ENCODE results near the gene SLC22A25. TPM values are rescaled to one million over a fixed set of nuclear protein-coding genes. Genes with fewer than 3 reads are reported as not detected.

SLC22A25 gene
- total RNA-seq, 1 experiment from 2014 or later = not detected

GRCh38 chr11:63229815-63230214 lies 13.6 kb downstream of the SLC22A25 start:
- Mint-ChIP-seq H3K4me1 (ENCODE audit: insufficient read depth, unreplicated experiment) (no peaks in the 10 kb centered on the region), H3K4me3 (ENCODE audit: unreplicated experiment) (no peak overlapping the region), H3K27me3 (ENCODE audit: insufficient read depth, unreplicated experiment) (peaks cover 44% of the 10 kb centered on the region), H3K27ac (ENCODE audit: low read depth, unreplicated experiment) (no peak overlapping the region), H3K36me3 (ENCODE audit: insufficient read depth, unreplicated experiment) (no peaks in the 10 kb centered on the region), H3K9me3 (ENCODE audit: unreplicated experiment) (no peaks in the 10 kb centered on the region)
- TF ChIP-seq CTCF (IDR thresholded peaks at IDR 0.05; ENCODE audit: unreplicated experiment) = no peak
- BruUV-seq (replicated peaks) = no TSS peak
- ChIA-PET POLR2A (no interaction called here), CTCF (no interaction called here)
- no peak for DNase-seq (ENCODE audit: unreplicated experiment)
- intact Hi-C loops (cut with micrococcal nuclease) = no loop called here

- BruUV-seq (replicated peaks) = no TSS peak
- CTCF ChIA-PET = no interaction called here
- no peak overlapping the region for H3K27ac Mint-ChIP-seq (ENCODE audit: low read depth, unreplicated experiment)
- TF ChIP-seq CTCF (IDR thresholded peaks at IDR 0.05; ENCODE audit: unreplicated experiment) = no peak
- no peaks in the 10 kb centered on the region for H3K36me3 Mint-ChIP-seq (ENCODE audit: insufficient read depth, unreplicated experiment)
- POLR2A ChIA-PET = no interaction called here
- H3K27me3 Mint-ChIP-seq (ENCODE audit: insufficient read depth, unreplicated experiment) = peaks cover 50% of the 10 kb centered on the region
- H3K9me3 Mint-ChIP-seq (ENCODE audit: unreplicated experiment) = no peaks in the 10 kb centered on the region
- intact Hi-C loops (cut with micrococcal nuclease) = no loop called here
- DNase-seq (ENCODE audit: unreplicated experiment) = no peak
- no peak overlapping the region for H3K4me3 Mint-ChIP-seq (ENCODE audit: unreplicated experiment)
- H3K4me1 Mint-ChIP-seq (ENCODE audit: insufficient read depth, unreplicated experiment) = no peaks in the 10 kb centered on the region
These were observed 15.8 kb downstream of the SLC22A25 start for GRCh38 chr11:63227521-63228107.

GRCh38 chr11:63226488-63227114 lies 16.8 kb downstream of the SLC22A25 start:
- CTCF ChIA-PET = no interaction called here
- intact Hi-C loops (cut with micrococcal nuclease) = no loop called here
- BruUV-seq (replicated peaks) = no TSS peak
- no peaks in the 10 kb centered on the region for H3K9me3 Mint-ChIP-seq (ENCODE audit: unreplicated experiment)
- POLR2A ChIA-PET = no interaction called here
- no peak overlapping the region for H3K27ac Mint-ChIP-seq (ENCODE audit: low read depth, unreplicated experiment)
- DNase-seq (ENCODE audit: unreplicated experiment) = no peak
- TF ChIP-seq CTCF (IDR thresholded peaks at IDR 0.05; ENCODE audit: unreplicated experiment) = no peak
- H3K4me1 Mint-ChIP-seq (ENCODE audit: insufficient read depth, unreplicated experiment) = no peaks in the 10 kb centered on the region
- H3K27me3 Mint-ChIP-seq (ENCODE audit: insufficient read depth, unreplicated experiment) = peaks cover 42% of the 10 kb centered on the region
- no peaks in the 10 kb centered on the region for H3K36me3 Mint-ChIP-seq (ENCODE audit: insufficient read depth, unreplicated experiment)
- no peak overlapping the region for H3K4me3 Mint-ChIP-seq (ENCODE audit: unreplicated experiment)

GRCh38 chr11:63214093-63214492 lies 29.3 kb downstream of the SLC22A25 start:
- Mint-ChIP-seq H3K27me3 (ENCODE audit: insufficient read depth, unreplicated experiment) (peaks cover 56% of the 10 kb centered on the region), H3K27ac (ENCODE audit: low read depth, unreplicated experiment) (no peak overlapping the region), H3K36me3 (ENCODE audit: insufficient read depth, unreplicated experiment) (no peaks in the 10 kb centered on the region), H3K4me3 (ENCODE audit: unreplicated experiment) (no peak overlapping the region), H3K4me1 (ENCODE audit: insufficient read depth, unreplicated experiment) (no peaks in the 10 kb centered on the region), H3K9me3 (ENCODE audit: unreplicated experiment) (no peaks in the 10 kb centered on the region)
- no peak for TF ChIP-seq CTCF (IDR thresholded peaks at IDR 0.05; ENCODE audit: unreplicated experiment)
- ChIA-PET POLR2A (no interaction called here), CTCF (interaction anchor here (1.0 to 2.1 kb wide), 5 partner anchors 9 to 308 kb away, joined by 3 to 19 read pairs (median 6); no protein-coding TSS in a partner anchor)
- no TSS peak for BruUV-seq (replicated peaks)
- DNase-seq (ENCODE audit: unreplicated experiment) = no peak
- intact Hi-C loops (cut with micrococcal nuclease) = loop anchor here (5.0 kb wide), 1 partner anchor 192 kb away; no protein-coding TSS in a partner anchor

Data from MCF 10A (cell line).